ENCODE results near the gene GMDS. TPM values are rescaled to one million over a fixed set of nuclear protein-coding genes. Genes with fewer than 3 reads are reported as not detected.

The GMDS gene
- total RNA-seq, 1 experiment from 2014 or later, result 27.6 TPM

DNA sequence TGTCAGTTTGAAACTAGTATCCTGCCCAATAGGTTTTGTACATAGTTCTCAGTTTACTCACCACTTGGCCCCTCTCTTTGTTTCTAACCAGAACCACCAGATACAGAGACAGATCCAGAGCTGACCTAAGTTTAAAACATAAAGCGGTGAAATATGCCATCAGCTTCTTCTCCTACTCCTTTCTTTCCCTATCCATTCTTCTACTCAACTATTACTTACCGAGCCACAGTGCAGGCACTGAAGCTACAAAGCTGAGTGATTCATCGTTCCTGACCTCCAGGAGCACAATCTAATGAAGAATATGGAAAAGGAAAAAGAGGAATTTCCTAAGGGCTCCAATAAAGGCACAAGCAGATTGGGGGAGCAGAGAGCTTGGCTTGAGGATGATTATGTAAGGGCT is 349.7 kb downstream of the GMDS start:
- Histone ChIP-seq H4K5ac (ENCODE audit: insufficient read length, low read depth, low read length) (no peak overlapping the region), H3K56ac (ENCODE audit: insufficient read length, low read depth, low read length) (no peak overlapping the region), H2BK20ac (ENCODE audit: low read depth, low read length, poor library complexity, severe bottlenecking) (no peak overlapping the region), H3K79me1 (ENCODE audit: insufficient read depth, low read depth, low read length, poor library complexity, severe bottlenecking) (no peaks in the 10 kb centered on the region), H3K79me2 (ENCODE audit: insufficient read depth, low read length) (no peaks in the 10 kb centered on the region; the same call in 1 of the 2 replicates), H3K27ac (ENCODE audit: insufficient read length, low read depth, low read length) (no peak overlapping the region), H3T11ph (ENCODE audit: low read length) (no peak overlapping the region), H2BK5ac (ENCODE audit: insufficient read length, low read length) (no peak overlapping the region), H3K4me2 (ENCODE audit: insufficient read depth, insufficient read length, low read length) (no peak overlapping the region), H2AFZ (ENCODE audit: low read length) (no peak overlapping the region), H2AK5ac (ENCODE audit: insufficient read length, low read length) (no peak overlapping the region), H3K27me3 (ENCODE audit: insufficient read depth, low read length) (no peaks in the 10 kb centered on the region), H2BK120ac (ENCODE audit: low read depth, low read length, poor library complexity, severe bottlenecking) (no peak overlapping the region), H3K9me3 (ENCODE audit: control insufficient read depth, low read depth, low read length) (no peaks in the 10 kb centered on the region), H4K91ac (ENCODE audit: insufficient read length, low read depth, low read length) (no peak overlapping the region), H3K9ac (ENCODE audit: extremely low read depth, insufficient read length, low read length) (no peak overlapping the region), H2BK12ac (ENCODE audit: insufficient read length, low read depth, low read length) (no peak overlapping the region), H4K8ac (replicated peaks; ENCODE audit: insufficient read length, low read depth, low read length) (no peak overlapping the region), H3K4ac (ENCODE audit: low read depth, low read length) (no peak overlapping the region), H2BK15ac (ENCODE audit: low read depth, low read length) (no peak overlapping the region), H3K14ac (ENCODE audit: insufficient read depth, low read length) (no peak overlapping the region), H3K4me1 (ENCODE audit: insufficient read depth, low read length) (no peaks in the 10 kb centered on the region), H3K23me2 (ENCODE audit: insufficient read length, low read depth, low read length, poor library complexity, severe bottlenecking) (no peaks in the 10 kb centered on the region), H3K23ac (ENCODE audit: insufficient read length, low read depth, low read length) (no peak overlapping the region), H3K18ac (ENCODE audit: insufficient read length, low read depth, low read length) (no peak overlapping the region), H4K20me1 (ENCODE audit: control insufficient read depth, insufficient read depth, insufficient read length) (no peaks in the 10 kb centered on the region)
- no peak overlapping the region for H3K4me3 Mint-ChIP-seq
- peaks cover 2 to 9% of the 10 kb centered on the region in 2 experiments; a peak in 3 of 4 replicates for H3K4me1 Mint-ChIP-seq
- H3K36me3 Mint-ChIP-seq (ENCODE audit: insufficient read depth in 1 of 3, low read depth in 3 of 3), result no peaks in the 10 kb centered on the region
- no peak for DNase-seq
- H3K27me3 Mint-ChIP-seq (ENCODE audit: low read depth), result no peaks in the 10 kb centered on the region
- WGBS (ENCODE audit: extremely low coverage, insufficient read length, low lambda C conversion rate), result no CpG with 5 or more reads among the region's 3 CpGs
- H3K27ac Mint-ChIP-seq, result no peak overlapping the region
- TF ChIP-seq, protein P1, sequence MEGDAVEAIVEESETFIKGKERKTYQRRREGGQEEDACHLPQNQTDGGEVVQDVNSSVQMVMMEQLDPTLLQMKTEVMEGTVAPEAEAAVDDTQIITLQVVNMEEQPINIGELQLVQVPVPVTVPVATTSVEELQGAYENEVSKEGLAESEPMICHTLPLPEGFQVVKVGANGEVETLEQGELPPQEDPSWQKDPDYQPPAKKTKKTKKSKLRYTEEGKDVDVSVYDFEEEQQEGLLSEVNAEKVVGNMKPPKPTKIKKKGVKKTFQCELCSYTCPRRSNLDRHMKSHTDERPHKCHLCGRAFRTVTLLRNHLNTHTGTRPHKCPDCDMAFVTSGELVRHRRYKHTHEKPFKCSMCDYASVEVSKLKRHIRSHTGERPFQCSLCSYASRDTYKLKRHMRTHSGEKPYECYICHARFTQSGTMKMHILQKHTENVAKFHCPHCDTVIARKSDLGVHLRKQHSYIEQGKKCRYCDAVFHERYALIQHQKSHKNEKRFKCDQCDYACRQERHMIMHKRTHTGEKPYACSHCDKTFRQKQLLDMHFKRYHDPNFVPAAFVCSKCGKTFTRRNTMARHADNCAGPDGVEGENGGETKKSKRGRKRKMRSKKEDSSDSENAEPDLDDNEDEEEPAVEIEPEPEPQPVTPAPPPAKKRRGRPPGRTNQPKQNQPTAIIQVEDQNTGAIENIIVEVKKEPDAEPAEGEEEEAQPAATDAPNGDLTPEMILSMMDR (conservative IDR thresholded peaks at IDR 0.05), result no peak
- H3K9me3 Mint-ChIP-seq, result no peaks in the 10 kb centered on the region
